Measurements from ENCODE around the gene KCNK10. TPM values are rescaled to one million over a fixed set of nuclear protein-coding genes. Genes with fewer than 3 reads are reported as not detected.
A peak's percentile ranks its signal among the peaks of the same experiment; 100 is the strongest.

The KCNK10 gene
- total RNA-seq, 5 donors from 2014 or later (not counting 1 experiment from before 2014, with no cell fraction given), result not detected

DNA sequence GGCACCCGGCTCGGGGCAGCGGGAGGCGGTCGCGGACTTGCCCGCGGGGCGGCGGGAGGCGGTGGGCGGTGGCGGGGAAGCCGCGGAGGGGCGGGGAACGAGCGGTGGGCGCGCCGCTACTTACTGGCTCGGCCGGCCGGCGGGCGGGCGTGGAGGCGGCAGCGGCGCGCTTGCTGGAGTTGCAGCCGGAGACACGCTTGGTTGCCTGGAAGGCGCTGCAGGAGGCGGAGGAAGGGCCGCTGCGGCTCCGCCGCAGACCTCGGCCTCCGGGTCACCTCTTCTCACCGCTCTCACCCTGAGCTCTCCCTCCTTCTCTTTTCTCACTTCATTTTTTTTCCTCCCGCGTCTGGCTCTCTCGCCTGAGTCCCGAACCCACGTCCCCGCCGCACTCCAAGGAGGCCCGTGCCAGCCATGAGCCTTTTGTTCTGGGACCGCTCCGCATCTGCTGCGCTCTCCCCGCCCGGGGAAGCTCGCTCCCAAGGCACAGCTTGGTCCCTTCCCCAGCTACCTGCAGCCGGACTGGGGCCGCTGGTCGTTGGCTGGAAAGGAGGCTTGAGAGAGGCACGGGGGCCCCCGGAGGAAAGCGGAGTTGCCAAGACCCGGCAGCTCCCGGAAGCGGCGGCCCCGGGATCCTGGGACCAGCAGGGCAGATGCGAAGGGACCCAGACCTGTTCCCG is 592 bp upstream of the KCNK10 start:
- H3K27me3 ChIP-seq (replicated peaks in 1 of 2; ENCODE audit: control insufficient read depth in 2 of 2, extremely low read depth in 1 of 2, insufficient read depth in 2 of 2, low read length in 1 of 2), result peaks cover 26 to 51% of the 10 kb centered on the region in 2 experiments
- H3K9me3 Mint-ChIP-seq, result no peaks in the 10 kb centered on the region
- no peaks in the 10 kb centered on the region for H3K36me3 Mint-ChIP-seq
- H3K27me3 Mint-ChIP-seq, result peaks cover 39 to 45% of the 10 kb centered on the region in 2 donors
- POLR2A ChIA-PET, result interaction anchor here in 1 of 2 donors (0.6 kb wide), 1 partner anchor 141 kb away, joined by 4 read pairs; no protein-coding TSS in a partner anchor
- H3K4me1 Mint-ChIP-seq, result peaks cover 0 to 3% (median 2%) of the 10 kb centered on the region in 3 donors
- no peak overlapping the region for H3K27ac ChIP-seq (ENCODE audit: low read length)
- CTCF ChIA-PET, result no interaction called here
- no peak overlapping the region for H3K27ac Mint-ChIP-seq
- DNase-seq, result peak in 1 of 35 experiments; percentile 1
- H3K4me1 ChIP-seq (ENCODE audit: control insufficient read depth in 1 of 2, extremely low read depth in 1 of 2, insufficient read depth in 2 of 2, low read length in 2 of 2), result peaks cover 0 to 8% of the 10 kb centered on the region in 2 experiments
- H3K36me3 ChIP-seq (ENCODE audit: control insufficient read depth in 2 of 2, extremely low read depth in 1 of 2, insufficient read depth in 1 of 2, low read length in 1 of 2), result no peaks in the 10 kb centered on the region
- WGBS (ENCODE audit: insufficient coverage), result 2% methylated on average over 61 of the region's 69 CpGs
- no peak for ATAC-seq (replicated peaks in 1 of 4)
- no peaks in the 10 kb centered on the region for H3K9me3 ChIP-seq
- H3K4me3 Mint-ChIP-seq, result peak overlapping the region; percentile 35 to 42 (median 37)
- peak overlapping the region in 1 of 2 donors; percentile 10 for H3K4me3 ChIP-seq (ENCODE audit: control insufficient read depth in 1 of 2, extremely low read depth in 1 of 2, low read length in 1 of 2)

DNA sequence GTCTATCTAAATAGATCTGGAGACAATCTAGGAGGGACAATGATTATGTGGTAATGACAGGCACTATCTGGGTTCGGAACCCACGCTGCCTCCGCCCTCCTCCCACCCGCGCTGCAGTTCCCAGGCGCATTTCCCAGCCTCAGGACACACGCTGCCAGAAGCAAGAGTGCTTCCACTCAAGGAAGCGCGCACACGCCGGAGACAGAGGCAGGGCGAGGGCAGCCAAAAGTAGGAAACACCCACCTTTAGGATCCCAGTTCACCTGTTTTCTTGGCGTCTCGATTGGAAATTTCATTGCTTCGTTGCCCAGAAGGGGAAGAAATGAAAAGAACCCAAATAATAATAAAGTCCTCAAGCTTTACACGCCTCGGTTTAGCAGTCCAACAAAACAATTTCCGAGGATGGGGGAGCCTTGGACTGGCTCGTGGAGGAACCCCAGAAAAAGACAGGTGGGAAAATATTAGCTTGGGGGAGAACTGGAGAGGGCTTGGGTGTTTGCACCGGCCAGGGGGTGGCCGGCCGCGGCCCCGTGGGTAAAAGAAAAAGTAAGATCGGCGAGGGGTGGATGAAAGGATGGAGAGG is 474 bp downstream of the KCNK10 start:
- DNase-seq (no peak), ATAC-seq (replicated peaks in 1 of 4) (no peak)
- H3K27ac Mint-ChIP-seq, result no peak overlapping the region
- H3K27me3 Mint-ChIP-seq, result peaks cover 36% of the 10 kb centered on the region in 2 donors
- peak overlapping the region in 1 of 3 donors; percentile 31 for H3K4me3 Mint-ChIP-seq
- Histone ChIP-seq H3K4me3 (ENCODE audit: control insufficient read depth in 1 of 2, extremely low read depth in 1 of 2, low read length in 1 of 2) (no peak overlapping the region), H3K27ac (ENCODE audit: low read length) (no peak overlapping the region), H3K4me1 (ENCODE audit: control insufficient read depth in 1 of 2, extremely low read depth in 1 of 2, insufficient read depth in 2 of 2, low read length in 2 of 2) (peaks cover 0 to 8% of the 10 kb centered on the region in 2 experiments), H3K27me3 (replicated peaks in 1 of 2; ENCODE audit: control insufficient read depth in 2 of 2, extremely low read depth in 1 of 2, insufficient read depth in 2 of 2, low read length in 1 of 2) (peaks cover 28 to 51% of the 10 kb centered on the region in 2 experiments), H3K36me3 (ENCODE audit: control insufficient read depth in 2 of 2, extremely low read depth in 1 of 2, insufficient read depth in 1 of 2, low read length in 1 of 2) (no peaks in the 10 kb centered on the region), H3K9me3 (no peaks in the 10 kb centered on the region)
- ChIA-PET POLR2A (no interaction called here), CTCF (no interaction called here)
- 9% methylated on average over 19 of the region's 26 CpGs for WGBS (ENCODE audit: insufficient coverage)
- peaks cover 0 to 3% (median 2%) of the 10 kb centered on the region in 3 donors for H3K4me1 Mint-ChIP-seq
- H3K36me3 Mint-ChIP-seq, result no peaks in the 10 kb centered on the region
- H3K9me3 Mint-ChIP-seq, result no peaks in the 10 kb centered on the region

DNA sequence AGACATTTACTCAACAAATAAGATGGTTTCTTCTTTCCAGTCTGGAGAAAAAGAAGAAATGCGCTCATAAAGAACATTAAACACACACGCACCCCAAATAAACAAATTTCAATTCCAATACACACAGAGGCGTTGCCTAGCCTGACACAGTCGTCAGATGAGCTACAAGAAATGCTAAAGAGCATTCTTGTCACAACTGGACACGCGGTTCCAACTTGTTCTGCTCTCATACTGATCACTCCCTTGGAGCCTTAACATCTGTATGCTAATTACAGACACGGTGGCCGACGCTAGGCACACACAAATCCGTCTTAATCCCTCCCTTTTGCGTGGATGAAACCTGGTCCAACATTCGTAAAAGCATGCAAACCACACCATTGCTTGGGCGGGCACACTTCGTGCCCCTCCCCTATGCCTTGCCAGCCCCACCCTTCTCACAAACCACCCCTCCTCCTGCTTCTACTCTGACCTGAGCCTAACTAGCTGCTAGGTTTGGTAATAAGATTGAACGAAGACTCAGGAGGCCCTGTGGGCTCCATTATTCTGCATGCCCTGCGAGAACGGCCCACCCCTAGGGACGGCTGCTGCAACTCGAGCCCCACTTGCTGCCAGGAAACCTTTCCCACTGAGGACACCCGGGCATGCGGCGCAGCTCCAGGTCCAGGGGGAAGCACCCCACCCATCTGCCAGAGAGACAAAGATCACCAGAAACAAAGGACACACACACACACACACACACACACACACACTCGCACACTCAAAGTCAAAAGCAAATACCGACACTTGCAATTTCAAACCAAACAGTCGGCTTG is 1.2 kb downstream of the KCNK10 start:
- H3K9me3 ChIP-seq, result no peaks in the 10 kb centered on the region
- H3K36me3 Mint-ChIP-seq, result no peaks in the 10 kb centered on the region
- peaks cover 0 to 3% (median 2%) of the 10 kb centered on the region in 3 donors for H3K4me1 Mint-ChIP-seq
- peaks cover 22 to 51% of the 10 kb centered on the region in 2 experiments for H3K27me3 ChIP-seq (replicated peaks in 1 of 2; ENCODE audit: control insufficient read depth in 2 of 2, extremely low read depth in 1 of 2, insufficient read depth in 2 of 2, low read length in 1 of 2)
- no peaks in the 10 kb centered on the region for H3K36me3 ChIP-seq (ENCODE audit: control insufficient read depth in 2 of 2, extremely low read depth in 1 of 2, insufficient read depth in 1 of 2, low read length in 1 of 2)
- peaks cover 0 to 8% of the 10 kb centered on the region in 2 experiments for H3K4me1 ChIP-seq (ENCODE audit: control insufficient read depth in 1 of 2, extremely low read depth in 1 of 2, insufficient read depth in 2 of 2, low read length in 2 of 2)
- no peaks in the 10 kb centered on the region for H3K9me3 Mint-ChIP-seq
- no peak for ATAC-seq (replicated peaks in 1 of 4)
- CTCF ChIA-PET, result no interaction called here
- no peak overlapping the region for H3K27ac ChIP-seq (ENCODE audit: low read length)
- peaks cover 29 to 35% of the 10 kb centered on the region in 2 donors for H3K27me3 Mint-ChIP-seq
- H3K4me3 Mint-ChIP-seq, result no peak overlapping the region
- 27% methylated on average over 18 of the region's 25 CpGs for whole genome bisulfite sequencing (ENCODE audit: insufficient coverage)
- POLR2A ChIA-PET, result no interaction called here
- no peak for DNase-seq
- no peak overlapping the region for H3K27ac Mint-ChIP-seq
- H3K4me3 ChIP-seq (ENCODE audit: control insufficient read depth in 1 of 2, extremely low read depth in 1 of 2, low read length in 1 of 2), result no peak overlapping the region

DNA sequence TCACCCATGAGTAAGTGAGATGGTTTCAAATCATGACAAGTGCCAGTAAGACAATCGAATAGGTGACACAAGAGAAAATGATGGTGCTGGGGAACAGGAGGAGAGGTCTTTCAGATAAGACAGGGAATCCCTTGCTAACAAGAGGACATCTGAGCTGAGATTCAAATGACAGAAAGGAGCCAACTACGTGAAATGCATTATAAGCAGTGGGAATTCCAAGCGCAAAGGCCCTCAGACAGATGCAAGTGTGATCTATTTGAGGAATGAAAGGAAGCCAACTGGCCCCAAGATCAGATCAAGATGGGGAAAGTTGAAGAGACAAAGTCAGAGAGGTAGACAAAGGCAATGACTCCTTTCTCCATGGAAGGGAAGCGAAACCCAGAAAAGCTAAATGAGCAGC is 4.7 kb downstream of the KCNK10 start:
- Mint-ChIP-seq H3K4me1 (no peaks in the 10 kb centered on the region), H3K27me3 (peaks cover 7 to 23% of the 10 kb centered on the region in 2 donors), H3K4me3 (no peak overlapping the region), H3K9me3 (peaks cover 0 to 3% (median 2%) of the 10 kb centered on the region in 3 donors), H3K36me3 (no peaks in the 10 kb centered on the region), H3K27ac (no peak overlapping the region)
- Histone ChIP-seq H3K9me3 (no peaks in the 10 kb centered on the region), H3K27me3 (replicated peaks in 1 of 2; ENCODE audit: control insufficient read depth in 2 of 2, extremely low read depth in 1 of 2, insufficient read depth in 2 of 2, low read length in 1 of 2) (peaks cover 10 to 23% of the 10 kb centered on the region in 2 experiments), H3K4me1 (ENCODE audit: control insufficient read depth in 1 of 2, extremely low read depth in 1 of 2, insufficient read depth in 2 of 2, low read length in 2 of 2) (peaks cover 0 to 2% of the 10 kb centered on the region in 2 experiments), H3K36me3 (ENCODE audit: control insufficient read depth in 2 of 2, extremely low read depth in 1 of 2, insufficient read depth in 1 of 2, low read length in 1 of 2) (no peaks in the 10 kb centered on the region), H3K4me3 (ENCODE audit: control insufficient read depth in 1 of 2, extremely low read depth in 1 of 2, low read length in 1 of 2) (no peak overlapping the region), H3K27ac (ENCODE audit: low read length) (no peak overlapping the region)
- POLR2A ChIA-PET, result interaction anchor here in 1 of 2 donors (0.5 kb wide), 1 partner anchor 74 kb away, joined by 3 read pairs; no protein-coding TSS in a partner anchor
- DNase-seq (no peak), ATAC-seq (replicated peaks in 1 of 4) (no peak)
- WGBS (ENCODE audit: insufficient coverage), result 81% methylated on average over 3 of the region's 4 CpGs
- CTCF ChIA-PET, result no interaction called here

DNA sequence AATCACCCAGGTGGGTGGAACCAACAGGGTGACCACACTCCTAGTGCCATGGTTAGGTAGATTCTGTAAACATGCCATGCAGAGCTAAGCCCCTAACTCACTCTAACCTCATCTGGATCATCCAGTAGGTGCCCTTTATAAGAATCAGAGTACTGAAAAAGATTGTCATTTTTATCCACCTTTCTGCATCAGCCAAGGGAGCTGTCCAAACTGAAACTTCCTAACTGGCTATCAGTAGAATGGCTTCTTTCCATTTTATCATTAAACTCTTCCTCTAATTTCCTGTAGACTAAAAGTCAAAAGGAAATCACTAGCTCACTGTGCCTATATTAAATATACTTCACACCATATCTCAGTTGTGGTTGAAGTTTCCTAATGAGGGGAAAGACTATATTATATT is 6.5 kb downstream of the KCNK10 start:
- peaks cover 7 to 23% of the 10 kb centered on the region in 2 donors for H3K27me3 Mint-ChIP-seq
- H3K4me1 Mint-ChIP-seq, result no peaks in the 10 kb centered on the region
- H3K36me3 Mint-ChIP-seq, result no peaks in the 10 kb centered on the region
- DNase-seq (no peak), ATAC-seq (replicated peaks in 1 of 4) (no peak)
- ChIA-PET POLR2A (no interaction called here), CTCF (no interaction called here)
- H3K4me3 ChIP-seq (ENCODE audit: control insufficient read depth in 1 of 2, extremely low read depth in 1 of 2, low read length in 1 of 2), result no peak overlapping the region
- H3K36me3 ChIP-seq (ENCODE audit: control insufficient read depth in 2 of 2, extremely low read depth in 1 of 2, insufficient read depth in 1 of 2, low read length in 1 of 2), result no peaks in the 10 kb centered on the region
- no peak overlapping the region for H3K27ac Mint-ChIP-seq
- H3K4me3 Mint-ChIP-seq, result no peak overlapping the region
- no peaks in the 10 kb centered on the region for H3K4me1 ChIP-seq (ENCODE audit: control insufficient read depth in 1 of 2, extremely low read depth in 1 of 2, insufficient read depth in 2 of 2, low read length in 2 of 2)
- H3K9me3 ChIP-seq, result no peaks in the 10 kb centered on the region
- H3K27ac ChIP-seq (ENCODE audit: low read length), result no peak overlapping the region
- peaks cover 8% of the 10 kb centered on the region in 2 experiments for H3K27me3 ChIP-seq (replicated peaks in 1 of 2; ENCODE audit: control insufficient read depth in 2 of 2, extremely low read depth in 1 of 2, insufficient read depth in 2 of 2, low read length in 1 of 2)
- H3K9me3 Mint-ChIP-seq, result peaks cover 0 to 6% (median 6%) of the 10 kb centered on the region in 3 donors

DNA sequence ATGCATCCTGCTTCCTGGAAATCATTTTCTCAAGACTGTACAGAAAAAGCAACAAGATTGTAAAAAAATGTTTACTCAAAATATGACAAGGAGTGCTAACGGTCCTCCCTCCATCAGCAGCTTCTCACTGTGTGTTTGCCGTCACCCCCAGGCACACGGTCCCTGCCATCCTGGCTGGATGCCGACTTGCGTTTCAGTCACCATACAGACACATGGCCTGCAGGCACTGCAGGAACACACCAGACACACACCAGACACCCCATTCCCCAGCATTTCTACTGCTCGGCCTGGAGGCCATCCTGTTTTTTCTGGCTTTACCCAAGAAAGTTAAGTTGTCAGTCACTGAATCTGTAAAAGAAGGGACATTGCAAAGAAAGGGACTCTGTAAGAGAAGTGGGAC is 10.8 kb downstream of the KCNK10 start:
- ChIA-PET POLR2A (no interaction called here), CTCF (no interaction called here)
- Mint-ChIP-seq H3K4me1 (no peaks in the 10 kb centered on the region), H3K27ac (no peak overlapping the region), H3K36me3 (no peaks in the 10 kb centered on the region), H3K27me3 (peaks cover 5 to 14% of the 10 kb centered on the region in 2 donors), H3K4me3 (no peak overlapping the region), H3K9me3 (peaks cover 0 to 6% (median 6%) of the 10 kb centered on the region in 3 donors)
- Histone ChIP-seq H3K4me3 (ENCODE audit: control insufficient read depth in 1 of 2, extremely low read depth in 1 of 2, low read length in 1 of 2) (no peak overlapping the region), H3K4me1 (ENCODE audit: control insufficient read depth in 1 of 2, extremely low read depth in 1 of 2, insufficient read depth in 2 of 2, low read length in 2 of 2) (no peaks in the 10 kb centered on the region), H3K9me3 (no peaks in the 10 kb centered on the region), H3K27ac (ENCODE audit: low read length) (no peak overlapping the region), H3K27me3 (replicated peaks in 1 of 2; ENCODE audit: control insufficient read depth in 2 of 2, extremely low read depth in 1 of 2, insufficient read depth in 2 of 2, low read length in 1 of 2) (peaks cover 0 to 6% of the 10 kb centered on the region in 2 experiments), H3K36me3 (ENCODE audit: control insufficient read depth in 2 of 2, extremely low read depth in 1 of 2, insufficient read depth in 1 of 2, low read length in 1 of 2) (no peaks in the 10 kb centered on the region)
- DNase-seq (no peak), ATAC-seq (replicated peaks in 1 of 4) (no peak)
- WGBS (ENCODE audit: insufficient coverage), result 94% methylated on average over 5 of the region's 6 CpGs
